Ovary (tissue), 3 donors: ENCODE results near the gene OCA2.

Experiments
- CTCF ChIP-seq, 3 donors: fragments of 450-650 bp in 2 of 3; fragments of 200-600 bp in 1 of 3; IDR thresholded peaks; one replicate each; pipeline versions ENCODE4 v1.5.1 to v1.8.0; 2016 to 2022; ENCODE audit warnings: antibody characterized with exemption in 3 of 3, mild to moderate bottlenecking in 1 of 3
- POLR2A ChIP-seq: fragments of 450-650 bp; IDR thresholded peaks from one replicate; pipeline ENCODE4 v1.6.1; 2017; ENCODE audit warnings: antibody characterized with exemption, mild to moderate bottlenecking, moderate library complexity
- donor health status: DM: no; HTN: no; CAD: no.

DNA sequence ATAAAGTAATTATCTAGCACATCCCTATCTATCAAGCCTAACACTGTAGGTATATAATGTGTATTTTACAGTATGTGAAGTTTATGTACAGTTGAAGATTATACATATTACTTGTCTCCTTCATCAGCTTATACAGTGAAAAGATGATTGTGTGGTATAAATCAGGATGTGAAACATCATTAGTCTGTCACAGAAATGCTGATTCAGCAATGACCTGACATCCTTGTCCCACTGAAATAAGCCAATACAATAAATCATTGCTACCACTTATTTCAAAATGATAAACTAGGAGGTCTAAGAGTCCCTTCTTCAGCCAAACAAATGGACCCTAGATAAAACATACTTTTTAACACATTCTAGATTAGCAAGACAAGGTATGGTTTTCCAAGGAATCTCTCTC is 225.3 kb downstream of the OCA2 start:
- TF ChIP-seq CTCF (IDR thresholded peaks at IDR 0.05) (no peak), POLR2A (no peak)
